ENCODE measurements around the gene SPRYD3.

The SPRYD3 gene

DNA sequence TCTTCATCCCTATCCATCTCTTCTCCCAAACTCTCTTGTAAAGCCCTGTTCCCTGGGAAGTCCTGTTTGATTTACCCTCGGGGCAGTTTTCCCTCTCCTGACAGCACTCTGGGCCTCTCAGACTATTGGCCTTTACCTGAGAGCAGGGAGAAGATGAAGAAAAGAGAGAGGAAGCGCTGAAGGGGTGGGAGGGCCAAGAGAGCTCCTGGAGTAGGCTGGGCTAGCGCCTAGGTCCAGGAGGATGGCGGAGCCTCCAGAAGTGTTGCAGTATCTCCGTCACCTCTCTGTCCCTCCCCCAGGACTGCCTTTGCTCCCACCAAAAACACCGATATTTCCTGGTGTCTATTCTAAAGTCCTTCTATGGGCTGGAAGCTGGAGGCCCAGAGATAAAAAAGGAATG, 12.6 kb upstream of the SPRYD3 start:
- H3K27me3 ChIP-seq (ENCODE audit: control insufficient read depth in 1 of 2, insufficient read depth in 2 of 2, low read length in 2 of 2), result no peaks in the 10 kb centered on the region
- H3K27ac ChIP-seq (ENCODE audit: low read depth, low read length), result no peak overlapping the region
- no peaks in the 10 kb centered on the region for H3K9me3 ChIP-seq (ENCODE audit: low read length)
- H3K4me3 ChIP-seq (ENCODE audit: low read depth in 1 of 2, low read length in 2 of 2), result no peak overlapping the region
- no peak overlapping the region for H3K9ac ChIP-seq (ENCODE audit: low read length)
- H3K4me1 ChIP-seq (ENCODE audit: insufficient read depth, low read length), result peaks cover under 1% of the 10 kb centered on the region
- H3K36me3 ChIP-seq (ENCODE audit: insufficient read depth, low read length), result no peaks in the 10 kb centered on the region

DNA sequence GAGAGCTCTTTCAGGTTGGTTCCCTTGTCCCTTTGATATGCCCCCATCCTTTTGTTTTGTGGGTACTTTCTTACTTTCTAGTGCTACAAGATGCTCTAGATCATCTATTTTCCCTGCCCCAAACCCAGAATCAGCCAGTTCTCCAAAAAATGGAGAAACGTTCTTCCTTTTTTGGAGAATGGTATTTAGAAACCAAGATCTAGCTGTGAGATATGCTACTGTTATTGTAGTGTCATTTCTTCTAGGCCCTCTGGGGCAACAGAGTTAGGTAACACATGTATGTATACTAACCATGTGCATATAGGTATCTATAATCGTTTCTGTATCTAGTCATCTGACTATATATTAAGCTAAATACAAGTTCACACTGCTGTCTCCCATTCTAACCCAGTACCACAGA, 11.4 kb upstream of the SPRYD3 start:
- Histone ChIP-seq H3K36me3 (ENCODE audit: insufficient read depth, low read length) (no peaks in the 10 kb centered on the region), H3K27ac (ENCODE audit: low read depth, low read length) (no peak overlapping the region), H3K4me3 (ENCODE audit: low read depth in 1 of 2, low read length in 2 of 2) (no peak overlapping the region), H3K9ac (ENCODE audit: low read length) (no peak overlapping the region), H3K4me1 (ENCODE audit: insufficient read depth, low read length) (no peaks in the 10 kb centered on the region), H3K27me3 (ENCODE audit: control insufficient read depth in 1 of 2, insufficient read depth in 2 of 2, low read length in 2 of 2) (no peaks in the 10 kb centered on the region), H3K9me3 (ENCODE audit: low read length) (no peaks in the 10 kb centered on the region)

- Histone ChIP-seq H3K4me3 (ENCODE audit: low read depth in 1 of 2, low read length in 2 of 2) (no peak overlapping the region), H3K27me3 (ENCODE audit: control insufficient read depth in 1 of 2, insufficient read depth in 2 of 2, low read length in 2 of 2) (no peaks in the 10 kb centered on the region), H3K9ac (ENCODE audit: low read length) (no peak overlapping the region), H3K36me3 (ENCODE audit: insufficient read depth, low read length) (no peaks in the 10 kb centered on the region), H3K9me3 (ENCODE audit: low read length) (no peaks in the 10 kb centered on the region), H3K27ac (ENCODE audit: low read depth, low read length) (no peak overlapping the region), H3K4me1 (ENCODE audit: insufficient read depth, low read length) (no peaks in the 10 kb centered on the region)
Measured at GRCh38 chr12:53090105-53090504, 10.9 kb upstream of the SPRYD3 start.

DNA sequence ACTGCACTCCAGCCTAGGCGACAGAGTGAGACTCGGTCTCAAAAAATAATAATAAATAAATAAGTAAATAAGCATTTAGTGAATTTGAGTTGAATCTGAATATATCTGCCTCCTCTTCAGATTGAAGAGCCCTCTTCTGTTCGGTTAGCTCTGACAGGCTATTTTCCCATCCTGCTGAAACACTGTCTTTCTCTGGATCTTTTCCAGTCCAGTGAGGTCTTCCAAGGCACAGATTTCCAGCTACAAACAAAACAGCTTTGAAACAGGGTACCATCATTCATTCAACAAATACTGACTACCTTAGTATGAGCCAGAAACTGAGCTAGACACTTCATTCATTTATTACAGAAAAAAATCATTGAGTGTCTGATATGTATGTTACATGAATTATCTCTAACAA, 7.2 kb upstream of the SPRYD3 start:
- no peaks in the 10 kb centered on the region for H3K4me1 ChIP-seq (ENCODE audit: insufficient read depth, low read length)
- H3K4me3 ChIP-seq (ENCODE audit: low read depth in 1 of 2, low read length in 2 of 2), result no peak overlapping the region
- no peak overlapping the region for H3K9ac ChIP-seq (ENCODE audit: low read length)
- H3K27me3 ChIP-seq (ENCODE audit: control insufficient read depth in 1 of 2, insufficient read depth in 2 of 2, low read length in 2 of 2), result no peaks in the 10 kb centered on the region
- no peak overlapping the region for H3K27ac ChIP-seq (ENCODE audit: low read depth, low read length)
- no peaks in the 10 kb centered on the region for H3K9me3 ChIP-seq (ENCODE audit: low read length)
- H3K36me3 ChIP-seq (ENCODE audit: insufficient read depth, low read length), result no peaks in the 10 kb centered on the region

- Histone ChIP-seq H3K4me1 (ENCODE audit: insufficient read depth, low read length) (peaks cover 8% of the 10 kb centered on the region), H3K27ac (ENCODE audit: low read depth, low read length) (no peak overlapping the region), H3K9ac (ENCODE audit: low read length) (no peak overlapping the region), H3K36me3 (ENCODE audit: insufficient read depth, low read length) (no peaks in the 10 kb centered on the region), H3K27me3 (ENCODE audit: control insufficient read depth in 1 of 2, insufficient read depth in 2 of 2, low read length in 2 of 2) (no peaks in the 10 kb centered on the region), H3K4me3 (ENCODE audit: low read depth in 1 of 2, low read length in 2 of 2) (no peak overlapping the region), H3K9me3 (ENCODE audit: low read length) (no peaks in the 10 kb centered on the region)
Measured at GRCh38 chr12:53082637-53083175, 3.5 kb upstream of the SPRYD3 start.

DNA sequence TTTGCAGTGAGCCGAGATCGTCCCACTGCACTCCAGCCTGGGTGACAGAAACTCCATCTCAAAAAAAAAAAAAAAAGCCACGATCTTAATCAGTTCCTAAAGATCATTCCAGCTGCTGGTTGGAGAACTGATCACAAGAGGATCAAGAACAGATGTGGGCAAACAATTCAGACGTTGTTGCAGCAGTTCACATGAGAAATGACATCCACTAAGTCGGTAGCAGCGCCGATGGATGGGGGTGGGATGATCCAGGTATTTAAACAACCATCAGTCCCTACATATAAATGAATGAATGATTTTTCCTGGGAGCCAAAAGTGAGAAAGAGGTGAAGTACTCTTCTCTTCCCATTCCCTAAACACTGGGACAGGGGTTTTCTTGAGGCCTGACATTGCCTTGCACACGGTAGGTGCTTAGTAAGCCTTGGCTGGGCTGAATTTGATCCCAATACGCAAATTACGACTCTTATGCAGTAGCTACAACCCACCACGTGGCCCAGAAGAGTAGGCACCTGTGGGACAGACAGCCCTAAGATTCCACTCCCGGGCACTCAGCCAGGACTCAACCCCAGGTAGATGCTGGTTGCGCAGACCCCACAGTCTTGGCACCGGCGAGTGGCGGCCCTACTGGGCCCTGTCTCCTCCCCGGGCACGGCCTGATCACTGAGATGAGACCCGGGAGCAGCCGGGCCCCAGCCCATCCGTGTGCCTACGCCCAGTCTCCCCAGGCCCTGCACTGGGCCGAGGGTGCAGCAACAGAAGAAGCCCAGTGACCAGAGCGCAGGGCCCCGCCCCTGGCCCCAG, 565 bp downstream of the SPRYD3 start:
- Histone ChIP-seq H3K4me3 (ENCODE audit: low read depth in 1 of 2, low read length in 2 of 2) (peak overlapping the region; percentile 74 to 84), H3K4me1 (ENCODE audit: insufficient read depth, low read length) (peaks cover 18% of the 10 kb centered on the region), H3K27ac (ENCODE audit: low read depth, low read length) (peak overlapping the region; percentile 89), H3K27me3 (ENCODE audit: control insufficient read depth in 1 of 2, insufficient read depth in 2 of 2, low read length in 2 of 2) (no peaks in the 10 kb centered on the region), H3K9ac (ENCODE audit: low read length) (no peak overlapping the region), H3K36me3 (ENCODE audit: insufficient read depth, low read length) (peaks cover 35% of the 10 kb centered on the region), H3K9me3 (ENCODE audit: low read length) (no peaks in the 10 kb centered on the region)

DNA sequence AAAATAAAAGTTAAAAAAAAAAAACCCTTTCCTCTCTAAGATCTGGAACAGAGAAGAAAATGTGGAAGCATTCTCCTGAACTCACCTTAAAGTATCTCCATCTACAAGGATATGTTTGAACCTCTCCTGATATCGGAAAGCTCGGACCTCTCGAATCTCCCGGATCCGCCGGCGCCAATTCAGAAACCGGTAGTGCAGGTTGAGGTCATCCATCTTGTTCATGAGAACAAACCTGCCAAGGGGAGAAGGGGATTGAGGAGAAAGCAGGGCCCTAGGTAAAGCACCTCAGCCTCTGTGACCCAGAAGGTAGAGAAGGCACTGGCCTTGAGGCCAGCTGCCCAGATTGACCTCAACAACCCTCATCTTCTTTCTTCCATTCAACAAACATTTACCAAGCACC, 2.2 kb downstream of the SPRYD3 start:
- H3K9ac ChIP-seq (ENCODE audit: low read length), result no peak overlapping the region
- no peaks in the 10 kb centered on the region for H3K9me3 ChIP-seq (ENCODE audit: low read length)
- H3K36me3 ChIP-seq (ENCODE audit: insufficient read depth, low read length), result peaks cover 35% of the 10 kb centered on the region
- no peak overlapping the region for H3K27ac ChIP-seq (ENCODE audit: low read depth, low read length)
- H3K4me3 ChIP-seq (ENCODE audit: low read depth in 1 of 2, low read length in 2 of 2), result no peak overlapping the region
- H3K4me1 ChIP-seq (ENCODE audit: insufficient read depth, low read length), result peaks cover 27% of the 10 kb centered on the region
- no peaks in the 10 kb centered on the region for H3K27me3 ChIP-seq (ENCODE audit: control insufficient read depth in 1 of 2, insufficient read depth in 2 of 2, low read length in 2 of 2)

DNA sequence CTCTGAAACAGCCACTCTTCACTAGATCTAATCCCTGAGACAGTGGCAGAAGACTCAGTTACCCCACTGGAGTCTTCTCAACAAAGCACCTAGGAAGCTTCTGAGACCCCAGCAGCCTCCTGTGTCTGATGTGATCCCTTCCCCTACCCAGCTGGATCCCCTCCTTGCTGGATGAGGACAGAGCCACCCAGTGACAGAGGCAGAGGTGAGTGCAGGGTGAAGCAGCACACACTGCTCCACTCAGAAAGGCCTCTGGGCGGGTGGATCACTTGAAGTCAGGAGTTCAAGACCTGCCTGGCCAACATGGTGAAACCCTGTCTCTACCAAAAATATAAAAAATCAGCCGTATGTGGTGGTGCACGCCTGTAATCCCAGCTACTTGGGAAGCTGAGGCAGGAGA, 2.7 kb downstream of the SPRYD3 start:
- Histone ChIP-seq H3K9me3 (ENCODE audit: low read length) (no peaks in the 10 kb centered on the region), H3K36me3 (ENCODE audit: insufficient read depth, low read length) (peaks cover 35% of the 10 kb centered on the region), H3K4me3 (ENCODE audit: low read depth in 1 of 2, low read length in 2 of 2) (no peak overlapping the region), H3K27me3 (ENCODE audit: control insufficient read depth in 1 of 2, insufficient read depth in 2 of 2, low read length in 2 of 2) (no peaks in the 10 kb centered on the region), H3K27ac (ENCODE audit: low read depth, low read length) (no peak overlapping the region), H3K9ac (ENCODE audit: low read length) (no peak overlapping the region), H3K4me1 (ENCODE audit: insufficient read depth, low read length) (peaks cover 33% of the 10 kb centered on the region)

DNA sequence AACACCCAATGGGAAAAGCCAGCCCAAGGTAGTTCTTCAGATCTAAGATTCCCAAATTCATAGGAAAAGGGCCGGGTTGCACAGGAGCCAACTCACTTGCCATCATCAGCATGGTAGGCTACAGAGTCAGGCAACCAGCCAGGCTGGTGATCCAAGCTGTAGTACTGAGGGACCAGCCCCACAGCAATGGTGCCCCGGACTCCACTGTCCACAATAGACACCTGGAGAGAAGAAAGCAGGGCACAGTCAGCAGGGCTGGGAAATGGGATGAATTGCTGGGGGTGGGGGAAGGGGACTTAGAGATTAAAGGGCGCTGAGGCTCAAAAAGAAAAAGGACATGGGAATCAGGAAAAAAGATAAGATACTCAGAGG, 4.2 kb downstream of the SPRYD3 start:
- Histone ChIP-seq H3K9me3 (ENCODE audit: low read length) (no peaks in the 10 kb centered on the region), H3K36me3 (ENCODE audit: insufficient read depth, low read length) (peaks cover 47% of the 10 kb centered on the region), H3K4me3 (ENCODE audit: low read depth in 1 of 2, low read length in 2 of 2) (no peak overlapping the region), H3K4me1 (ENCODE audit: insufficient read depth, low read length) (peaks cover 48% of the 10 kb centered on the region), H3K27ac (ENCODE audit: low read depth, low read length) (peak overlapping the region; percentile 12), H3K27me3 (ENCODE audit: control insufficient read depth in 1 of 2, insufficient read depth in 2 of 2, low read length in 2 of 2) (no peaks in the 10 kb centered on the region), H3K9ac (ENCODE audit: low read length) (no peak overlapping the region)

DNA sequence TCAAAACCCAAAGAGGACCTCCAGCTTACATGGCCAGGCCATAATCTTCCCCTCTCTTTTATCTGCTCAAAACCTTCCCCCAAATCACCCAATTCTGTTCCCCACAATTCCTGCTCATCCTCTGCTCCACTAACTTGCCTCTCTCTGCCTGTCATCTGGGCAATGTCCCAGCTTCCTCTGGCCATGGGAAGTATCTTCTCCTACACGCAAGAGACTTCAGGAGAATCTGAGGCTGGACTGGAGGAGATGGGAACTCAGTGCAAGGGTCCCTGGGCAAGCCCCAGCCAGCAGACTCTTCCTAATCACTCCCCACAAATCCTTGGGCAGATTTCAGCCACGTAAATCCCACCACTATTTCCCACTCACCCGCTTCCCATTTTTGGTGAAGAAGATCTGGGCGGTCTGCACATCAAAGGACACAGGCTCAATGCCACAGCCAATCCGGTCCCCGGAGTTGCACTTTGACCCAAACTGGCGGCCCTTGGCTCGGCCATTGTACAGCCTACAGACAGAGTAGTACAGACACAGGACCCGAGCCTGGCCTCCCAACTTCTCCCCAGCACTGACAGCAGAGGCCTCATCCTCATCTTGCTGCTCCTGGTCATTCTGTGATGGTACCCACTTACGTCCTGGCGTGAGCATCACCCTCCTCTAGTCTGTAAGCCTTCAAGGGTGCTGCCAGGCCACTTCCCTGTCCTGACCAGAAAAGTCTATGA, 4.7 kb downstream of the SPRYD3 start:
- peaks cover 47% of the 10 kb centered on the region for H3K36me3 ChIP-seq (ENCODE audit: insufficient read depth, low read length)
- no peaks in the 10 kb centered on the region for H3K9me3 ChIP-seq (ENCODE audit: low read length)
- H3K4me1 ChIP-seq (ENCODE audit: insufficient read depth, low read length), result peaks cover 49% of the 10 kb centered on the region
- no peaks in the 10 kb centered on the region for H3K27me3 ChIP-seq (ENCODE audit: control insufficient read depth in 1 of 2, insufficient read depth in 2 of 2, low read length in 2 of 2)
- no peak overlapping the region for H3K4me3 ChIP-seq (ENCODE audit: low read depth in 1 of 2, low read length in 2 of 2)
- peak overlapping the region; percentile 16 for H3K27ac ChIP-seq (ENCODE audit: low read depth, low read length)
- no peak overlapping the region for H3K9ac ChIP-seq (ENCODE audit: low read length)

GRCh38 chr12:53073881-53074280, 5.3 kb downstream of the SPRYD3 start:
- Histone ChIP-seq H3K27ac (ENCODE audit: low read depth, low read length) (no peak overlapping the region), H3K9me3 (ENCODE audit: low read length) (no peaks in the 10 kb centered on the region), H3K9ac (ENCODE audit: low read length) (no peak overlapping the region), H3K4me1 (ENCODE audit: insufficient read depth, low read length) (peaks cover 49% of the 10 kb centered on the region), H3K27me3 (ENCODE audit: control insufficient read depth in 1 of 2, insufficient read depth in 2 of 2, low read length in 2 of 2) (no peaks in the 10 kb centered on the region), H3K36me3 (ENCODE audit: insufficient read depth, low read length) (peaks cover 53% of the 10 kb centered on the region), H3K4me3 (ENCODE audit: low read depth in 1 of 2, low read length in 2 of 2) (no peak overlapping the region)

All from muscle layer of colon (tissue), 2 donors.